K562 (cell line): ENCODE results near the gene ADK. TPM values are rescaled to one million over a fixed set of nuclear protein-coding genes. Genes with fewer than 3 reads are reported as not detected.

Experiments used
- CAMTA2 ChIP-seq: fragments of 250-450 bp; sonication (Bioruptor Pico); conservative IDR thresholded peaks from 2 replicates; pipeline ENCODE4 v1.5.1; 2022
- CBX2 ChIP-seq: fragments of 200-600 bp; sonication (generic); IDR thresholded peaks from one replicate; pipeline ENCODE4 v1.6.1; 2012; ENCODE audit warnings: mild to moderate bottlenecking, low read length, inconsistent platforms; ENCODE audit not compliant: insufficient read depth, poor library complexity, severe bottlenecking
- DIDO1 ChIP-seq: fragments of 450-650 bp; IDR thresholded peaks from 2 replicates; pipeline ENCODE4 v1.6.1; 2016; ENCODE audit warnings: low read depth, missing biosample characterization, missing genetic modification characterization
- ELF4 ChIP-seq: fragments of 450-650 bp; formaldehyde crosslinking; IDR thresholded peaks from 2 replicates; pipeline ENCODE4 v1.4.0; 2022; ENCODE audit warnings: missing genetic modification characterization
- FOXJ3 ChIP-seq: sonication (generic); formaldehyde crosslinking; IDR thresholded peaks from 2 replicates; pipeline ENCODE4 v1.4.0; 2020; ENCODE audit warnings: mild to moderate bottlenecking, missing genetic modification reagents
- KAT7 ChIP-seq: sonication (generic); formaldehyde crosslinking; IDR thresholded peaks from 2 replicates; pipeline ENCODE4 v1.8.0; 2022; ENCODE audit warnings: missing genetic modification reagents, mild to moderate bottlenecking, borderline replicate concordance
- KDM5B ChIP-seq: fragments of 200-600 bp; sonication (generic); IDR thresholded peaks from 2 replicates; pipeline ENCODE4 v1.6.1; 2012; ENCODE audit warnings: low read depth, mild to moderate bottlenecking, moderate library complexity, low read length, control low read depth, inconsistent platforms; ENCODE audit not compliant: insufficient replicate concordance
- L3MBTL2 ChIP-seq: fragments of 450-650 bp; IDR thresholded peaks from 2 replicates; pipeline ENCODE4 v1.6.1; 2016; ENCODE audit warnings: mild to moderate bottlenecking, moderate library complexity
- LCOR ChIP-seq: sonication (generic); formaldehyde crosslinking; IDR thresholded peaks from 2 replicates; pipeline ENCODE4 v1.8.0; 2022; ENCODE audit warnings: mild to moderate bottlenecking, missing genetic modification reagents
- MEF2D ChIP-seq: conservative IDR thresholded peaks from 2 replicates; pipeline ENCODE4 v1.6.1; 2016; ENCODE audit warnings: low read depth, missing genetic modification characterization, missing compliant biosample characterization
- NCOR1 ChIP-seq: fragments of 450-650 bp; IDR thresholded peaks from 2 replicates; pipeline ENCODE4 v1.6.1; 2016; ENCODE audit warnings: mild to moderate bottlenecking, moderate library complexity
- NEUROD1 ChIP-seq: fragments of 150-350 bp; IDR thresholded peaks from 2 replicates; pipeline ENCODE4 v1.6.1; 2014; ENCODE audit warnings: borderline replicate concordance, low read length, low read depth; ENCODE audit not compliant: partially characterized antibody
- NFATC3 ChIP-seq: fragments of 450-650 bp; IDR thresholded peaks from 2 replicates; pipeline ENCODE4 v1.6.1; 2017; ENCODE audit warnings: mild to moderate bottlenecking
- NR2F6 ChIP-seq: fragments of 450-650 bp; formaldehyde crosslinking; IDR thresholded peaks from 2 replicates; pipeline ENCODE4 v1.4.0; 2020; ENCODE audit warnings: mild to moderate bottlenecking
- PPARD ChIP-seq: fragments of 250-450 bp; sonication (Bioruptor Pico); IDR thresholded peaks from 2 replicates; pipeline ENCODE4 v1.8.0; 2022; ENCODE audit warnings: inconsistent platforms, mild to moderate bottlenecking, moderate library complexity
- RNF2 ChIP-seq: sonication (generic); IDR thresholded peaks from 2 replicates; pipeline ENCODE4 v1.6.1; 2016
- SNIP1 ChIP-seq: fragments of 450-650 bp; IDR thresholded peaks from 2 replicates; pipeline ENCODE4 v1.7.1; 2017; ENCODE audit warnings: low read depth, mild to moderate bottlenecking
- ZBTB1 ChIP-seq: sonication (generic); formaldehyde crosslinking; IDR thresholded peaks from 2 replicates; pipeline ENCODE4 v1.8.1; 2023; ENCODE audit warnings: missing genetic modification reagents, low read depth, mild to moderate bottlenecking, borderline replicate concordance
- ZNF3 ChIP-seq: fragments of 250-450 bp; sonication (Bioruptor Pico); IDR thresholded peaks from 2 replicates; pipeline ENCODE4 v1.5.0; 2021; ENCODE audit warnings: mild to moderate bottlenecking, moderate library complexity
- ZNF444 ChIP-seq: fragments of 250-450 bp; sonication (Bioruptor Pico); IDR thresholded peaks from 2 replicates; pipeline ENCODE4 v1.4.0; 2020; ENCODE audit warnings: mild to moderate bottlenecking, moderate library complexity
- polyA plus RNA-seq, 8 experiments: library from polyadenylated mRNA; depleted of rRNA in 4 of 8; stranded (reverse) in 5 of 8; unstranded in 3 of 8; fragments of >200 nt; fragmentation: Nextera tagmentation in 2 of 8; fragmentation: Illumina TruSeq in 1 of 8; extraction: Ambion mirVana in 2 of 8; extraction: Trizol in 1 of 8; gene quantifications; 2 replicates each; pipeline versions ENCODE4 v1.2.1 to v1.2.3, GENCODE V29; 2011 to 2014; ENCODE audit warnings: inconsistent platforms in 1 of 8, missing spikeins in 1 of 8
- total RNA-seq, 7 experiments: library from RNA; depleted of rRNA in 6 of 7; stranded (reverse); fragments of >200 nt in 6 of 7; fragmentation: Illumina TruSeq in 2 of 7; extraction: Trizol in 2 of 7; gene quantifications; 2 replicates each; pipeline versions ENCODE4 v1.2.1 to v1.2.3, GENCODE V29; 2011 to 2021; ENCODE audit warnings: low replicate concordance in 1 of 7
- TF ChIP-seq, protein P1 (sequence below): fragments of 250-450 bp; sonication (Bioruptor Pico); IDR thresholded peaks from 2 replicates; pipeline ENCODE4 v1.5.1; 2021; ENCODE audit warnings: mild to moderate bottlenecking
- TF ChIP-seq, protein P2 (sequence below): fragments of 250-450 bp; sonication (Bioruptor Pico); IDR thresholded peaks from 2 replicates; pipeline ENCODE4 v1.8.0; 2022; ENCODE audit warnings: moderate library complexity, mild to moderate bottlenecking, inconsistent platforms
- TF ChIP-seq, protein P3 (sequence below), 2 experiments: IDR thresholded peaks; 2 replicates each; pipeline ENCODE4 v1.6.1; 2011; ENCODE audit warnings: borderline replicate concordance in 1 of 2, control low read depth in 1 of 2, low read depth in 1 of 2, low read length in 1 of 2, mild to moderate bottlenecking in 1 of 2, mixed read lengths in 1 of 2, moderate library complexity in 1 of 2; ENCODE audit not compliant: insufficient read depth in 1 of 2, insufficient read length in 1 of 2, poor library complexity in 1 of 2, severe bottlenecking in 1 of 2; ENCODE audit errors: extremely low read depth in 1 of 2

ADK gene
- total and polyA plus RNA-seq, 9 of the 15 experiments (the other 6 are each of a cell fraction or from before 2014, with no cell fraction given), result 54.2 to 97.8 (median 73.6) TPM

DNA sequence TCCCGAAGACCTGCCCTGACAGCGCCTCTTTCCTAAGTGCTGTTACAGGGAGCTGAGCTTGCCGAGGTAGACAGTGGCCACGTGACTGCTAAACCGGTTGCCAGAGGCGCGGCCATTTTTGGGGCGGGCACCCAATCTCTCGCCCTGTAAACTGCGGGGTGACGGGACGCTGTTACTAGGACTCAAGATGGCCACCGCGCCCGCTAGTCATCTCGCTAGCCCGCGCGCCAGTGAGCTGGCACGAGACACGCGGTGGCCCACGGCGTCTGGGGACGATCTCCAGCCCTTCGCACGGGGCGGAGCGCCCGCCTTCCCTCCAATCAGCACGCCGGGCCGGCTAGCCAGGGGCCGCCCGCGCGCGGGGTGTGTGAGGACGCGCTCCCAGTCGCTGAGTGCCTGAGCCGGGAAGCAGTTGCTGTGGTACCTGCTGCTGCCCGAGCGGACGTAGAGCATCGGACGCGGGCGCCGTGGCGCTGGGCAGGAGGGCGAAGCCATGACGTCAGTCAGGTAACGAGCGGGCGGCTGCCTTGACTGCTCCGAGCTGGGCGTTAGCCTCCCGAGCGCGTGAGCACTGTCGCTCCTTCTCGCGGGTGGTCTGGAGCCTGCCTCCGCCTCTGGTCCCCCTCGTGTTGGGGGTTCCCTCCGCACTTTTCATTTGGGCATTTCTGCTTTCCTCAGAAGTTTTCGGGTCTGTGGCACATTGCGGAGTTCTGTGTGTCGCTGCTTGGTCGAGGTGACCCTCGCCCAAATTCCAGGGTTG lies 25.5 kb downstream of the ADK start (continued):
- TF ChIP-seq, protein P1, sequence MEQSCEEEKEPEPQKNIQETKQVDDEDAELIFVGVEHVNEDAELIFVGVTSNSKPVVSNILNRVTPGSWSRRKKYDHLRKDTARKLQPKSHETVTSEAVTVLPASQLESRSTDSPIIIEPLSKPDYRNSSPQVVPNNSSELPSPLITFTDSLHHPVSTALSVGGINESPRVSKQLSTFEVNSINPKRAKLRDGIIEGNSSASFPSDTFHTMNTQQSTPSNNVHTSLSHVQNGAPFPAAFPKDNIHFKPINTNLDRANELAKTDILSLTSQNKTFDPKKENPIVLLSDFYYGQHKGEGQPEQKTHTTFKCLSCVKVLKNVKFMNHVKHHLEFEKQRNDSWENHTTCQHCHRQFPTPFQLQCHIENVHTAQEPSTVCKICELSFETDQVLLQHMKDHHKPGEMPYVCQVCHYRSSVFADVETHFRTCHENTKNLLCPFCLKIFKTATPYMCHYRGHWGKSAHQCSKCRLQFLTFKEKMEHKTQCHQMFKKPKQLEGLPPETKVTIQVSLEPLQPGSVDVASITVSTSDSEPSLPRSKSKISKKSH (CRISPR knock-in tag), result no peak
- TF ChIP-seq RNF2 (peak; percentile 71; the same call in 1 of the 2 replicates), ZNF444 (CRISPR knock-in tag) (no peak), KAT7 (peak; percentile 97), NFATC3 (no peak), KDM5B (peak; percentile 88), L3MBTL2 (peak; percentile 97), NEUROD1 (peak; percentile 33), ELF4 (no peak), MEF2D (tag) (peak; percentile 73; the same call in 1 of the 2 replicates), CAMTA2 (CRISPR knock-in tag) (no peak; the same call in 1 of the 2 replicates), ZBTB1 (CRISPR knock-in tag) (peak; percentile 63), CBX2 (no peak), NR2F6 (CRISPR knock-in tag) (no peak), ZNF3 (CRISPR knock-in tag) (no peak), LCOR (CRISPR knock-in tag) (peak; percentile 98), PPARD (no peak), DIDO1 (tag) (no peak), NCOR1 (peak; percentile 50; the same call in 1 of the 2 replicates), FOXJ3 (CRISPR knock-in tag) (no peak), SNIP1 (no peak)
- TF ChIP-seq, protein P2, sequence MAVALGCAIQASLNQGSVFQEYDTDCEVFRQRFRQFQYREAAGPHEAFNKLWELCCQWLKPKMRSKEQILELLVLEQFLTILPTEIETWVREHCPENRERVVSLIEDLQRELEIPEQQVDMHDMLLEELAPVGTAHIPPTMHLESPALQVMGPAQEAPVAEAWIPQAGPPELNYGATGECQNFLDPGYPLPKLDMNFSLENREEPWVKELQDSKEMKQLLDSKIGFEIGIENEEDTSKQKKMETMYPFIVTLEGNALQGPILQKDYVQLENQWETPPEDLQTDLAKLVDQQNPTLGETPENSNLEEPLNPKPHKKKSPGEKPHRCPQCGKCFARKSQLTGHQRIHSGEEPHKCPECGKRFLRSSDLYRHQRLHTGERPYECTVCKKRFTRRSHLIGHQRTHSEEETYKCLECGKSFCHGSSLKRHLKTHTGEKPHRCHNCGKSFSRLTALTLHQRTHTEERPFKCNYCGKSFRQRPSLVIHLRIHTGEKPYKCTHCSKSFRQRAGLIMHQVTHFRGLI (CRISPR knock-in tag), result no peak
- TF ChIP-seq, protein P3, sequence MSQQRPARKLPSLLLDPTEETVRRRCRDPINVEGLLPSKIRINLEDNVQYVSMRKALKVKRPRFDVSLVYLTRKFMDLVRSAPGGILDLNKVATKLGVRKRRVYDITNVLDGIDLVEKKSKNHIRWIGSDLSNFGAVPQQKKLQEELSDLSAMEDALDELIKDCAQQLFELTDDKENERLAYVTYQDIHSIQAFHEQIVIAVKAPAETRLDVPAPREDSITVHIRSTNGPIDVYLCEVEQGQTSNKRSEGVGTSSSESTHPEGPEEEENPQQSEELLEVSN (IDR thresholded peaks at IDR 0.05; ENCODE audit: borderline replicate concordance in 1 of 2, extremely low read depth in 1 of 2, insufficient read depth in 1 of 2, insufficient read length in 1 of 2, low read depth in 1 of 2, low read length in 1 of 2, poor library complexity in 1 of 2, severe bottlenecking in 1 of 2), result peak; percentile 91 to 97
